CD4-positive, alpha-beta memory T cell (primary cell): ENCODE results near the gene ITSN1. TPM values are rescaled to one million over a fixed set of nuclear protein-coding genes. Genes with fewer than 3 reads are reported as not detected.

Source experiments
- CTCF ChIA-PET: fragments of 350-600 bp; sonication (Branson Sonifier 250); formaldehyde crosslinking; loops from one replicate; lab custom pipeline; 2021; ENCODE audit warnings: inconsistent platforms; ENCODE audit not compliant: partially characterized antibody; lab: Charles Lee
- POLR2A ChIA-PET: fragments of 350-600 bp; sonication (Branson Sonifier 250); formaldehyde crosslinking; loops from one replicate; lab custom pipeline; 2021; ENCODE audit not compliant: partially characterized antibody; lab: Charles Lee
- DNase-seq, 5 donors: peaks; one replicate each; pipeline versions ENCODE4 v3.0.0 to v3.0.0-alpha.2; 2020 to 2022; ENCODE audit warnings: mixed read lengths in 1 of 5
- H3K27ac ChIP-seq: one replicate; pipeline ENCODE4 v1.7.0; 2013; ENCODE audit warnings: low read depth, low read length
- H3K27me3 ChIP-seq: 2 replicates; pipeline ENCODE4 v1.7.0; 2013; ENCODE audit warnings: mild to moderate bottlenecking, low read length, moderate library complexity; ENCODE audit not compliant: insufficient read depth
- H3K36me3 ChIP-seq: 2 replicates; pipeline ENCODE4 v1.7.0; 2013; ENCODE audit warnings: mild to moderate bottlenecking, low read length, moderate library complexity; ENCODE audit not compliant: insufficient read depth
- H3K4me1 ChIP-seq: 2 replicates; pipeline ENCODE4 v1.7.0; 2013; ENCODE audit warnings: mild to moderate bottlenecking, low read length, moderate library complexity; ENCODE audit not compliant: insufficient read depth
- H3K4me3 ChIP-seq, 2 donors: one replicate each; pipeline ENCODE4 v1.7.0; 2013; ENCODE audit warnings: low read length in 2 of 2, mild to moderate bottlenecking in 1 of 2
- H3K9me3 ChIP-seq, 2 donors: one replicate each; pipeline ENCODE4 v1.7.0; 2013; ENCODE audit warnings: low read length in 2 of 2, control low read depth in 1 of 2; ENCODE audit not compliant: control insufficient read depth in 1 of 2
- H3K27ac Mint-ChIP-seq, 7 donors: one replicate each; pipeline ENCODE4 v1.8.0; 2020 to 2021; ENCODE audit warnings: mixed read lengths in 7 of 7, mild to moderate bottlenecking in 6 of 7, inconsistent platforms in 3 of 7, moderate library complexity in 3 of 7
- H3K27me3 Mint-ChIP-seq, 2 donors: one replicate each; pipeline ENCODE4 v1.8.0; 2020 to 2021; ENCODE audit warnings: mixed read lengths in 2 of 2
- H3K36me3 Mint-ChIP-seq, 2 donors: one replicate each; pipeline ENCODE4 v1.8.0; 2020 to 2021; ENCODE audit warnings: mixed read lengths in 2 of 2, inconsistent platforms in 1 of 2, mild to moderate bottlenecking in 1 of 2
- H3K4me1 Mint-ChIP-seq, 4 donors: one replicate each; pipeline ENCODE4 v1.8.0; 2020 to 2021; ENCODE audit warnings: mixed read lengths in 4 of 4, mild to moderate bottlenecking in 1 of 4
- H3K4me3 Mint-ChIP-seq, 8 donors: one replicate each; pipeline ENCODE4 v1.8.0; 2020 to 2021; ENCODE audit warnings: mixed read lengths in 8 of 8, mild to moderate bottlenecking in 7 of 8, moderate library complexity in 6 of 8, inconsistent platforms in 3 of 8
- H3K9me3 Mint-ChIP-seq, 8 donors: one replicate each; pipeline ENCODE4 v1.8.0; 2020 to 2021; ENCODE audit warnings: mixed read lengths in 8 of 8, mild to moderate bottlenecking in 5 of 8, inconsistent platforms in 3 of 8, moderate library complexity in 1 of 8
- intact Hi-C: fragments of 100-400 bp; cut with micrococcal nuclease; formaldehyde crosslinking; loops from one replicate; pipeline ENCODE4 v1.15.1; 2023
- polyA plus RNA-seq, 2 donors: library from polyadenylated mRNA; unstranded; fragments of 300-500 nt; fragmentation: Illumina TruSeq; gene quantifications; one replicate each; pipeline ENCODE4 v1.2.3, GENCODE V29; 2021
- total RNA-seq, 2 experiments: library from RNA; stranded (reverse); gene quantifications; one replicate each; pipeline ENCODE4 v1.2.3, GENCODE V29; 2021

Gene ITSN1
- total and polyA plus RNA-seq, 4 experiments from 2014 or later, result 1.0 to 3.9 (median 3.0) TPM

GRCh38 chr21:33945652-33946270, 303.5 kb downstream of the ITSN1 start:
- Mint-ChIP-seq H3K4me1 (peaks cover 57 to 81% (median 64%) of the 10 kb centered on the region in 4 donors), H3K4me3 (peak overlapping the region in 6 of 8 donors; percentile 2 to 73 (median 33)), H3K27ac (peak overlapping the region; percentile 57 to 99 (median 98)), H3K9me3 (peaks cover 0 to 12% (median 0%) of the 10 kb centered on the region in 8 donors), H3K27me3 (no peaks in the 10 kb centered on the region), H3K36me3 (peaks cover 18 to 34% of the 10 kb centered on the region in 2 donors)
- no peaks in the 10 kb centered on the region for H3K9me3 ChIP-seq
- CTCF ChIA-PET, result interaction anchor here (0.6 to 6.2 kb wide), 7 partner anchors 8 to 402 kb away, joined by 3 to 80 read pairs (median 3); no protein-coding TSS in a partner anchor
- H3K4me3 ChIP-seq, result no peak overlapping the region
- no peaks in the 10 kb centered on the region for H3K36me3 ChIP-seq
- no peak overlapping the region for H3K27ac ChIP-seq
- POLR2A ChIA-PET, result interaction anchor here (0.6 to 18.8 kb wide), 7 partner anchors 9 to 137 kb away, joined by 3 to 938 read pairs (median 3); partner anchors contain the start of genes MRPS6 and SLC5A3
- DNase-seq, result peak in 4 of 5 donors; percentile 26 to 47 (median 40)
- H3K27me3 ChIP-seq, result no peaks in the 10 kb centered on the region
- intact Hi-C loops, result loop anchor here (2.0 kb wide), 1 partner anchor 13 kb away; no protein-coding TSS in a partner anchor
- peaks cover 70% of the 10 kb centered on the region for H3K4me1 ChIP-seq

- Histone ChIP-seq H3K27me3 (no peaks in the 10 kb centered on the region), H3K4me3 (peak overlapping the region; percentile 21 to 36), H3K27ac (peak overlapping the region; percentile 94), H3K36me3 (no peaks in the 10 kb centered on the region), H3K9me3 (no peaks in the 10 kb centered on the region), H3K4me1 (peaks cover 79% of the 10 kb centered on the region)
- intact Hi-C loops, result loop anchor here (1.0 to 2.0 kb wide), 7 partner anchors 11 to 1101 kb away; partner anchors contain the start of genes ATP5PO, MRPS6, RUNX1 and SLC5A3
- H3K27ac Mint-ChIP-seq, result peak overlapping the region; percentile 92 to 99 (median 98)
- H3K4me3 Mint-ChIP-seq, result peak overlapping the region; percentile 49 to 94 (median 85)
- peaks cover 0 to 15% (median 1%) of the 10 kb centered on the region in 8 donors for H3K9me3 Mint-ChIP-seq
- peaks cover 58 to 90% (median 68%) of the 10 kb centered on the region in 4 donors for H3K4me1 Mint-ChIP-seq
- CTCF ChIA-PET, result interaction anchor here (0.7 to 6.2 kb wide), 11 partner anchors 10 to 400 kb away, joined by 3 to 80 read pairs (median 5); no protein-coding TSS in a partner anchor
- no peaks in the 10 kb centered on the region for H3K27me3 Mint-ChIP-seq
- DNase-seq, result peak; percentile 86 to 97 (median 91)
- H3K36me3 Mint-ChIP-seq, result peaks cover 22 to 31% of the 10 kb centered on the region in 2 donors
- POLR2A ChIA-PET, result interaction anchor here (0.6 to 18.8 kb wide), 35 partner anchors 11 to 1167 kb away, joined by 3 to 938 read pairs (median 4); partner anchors contain the start of genes ATP5PO, IFNAR1, MRPS6 and SLC5A3
Measured at GRCh38 chr21:33947451-33948095, 305.3 kb downstream of the ITSN1 start.

GRCh38 chr21:33948096-33948950, 306.0 kb downstream of the ITSN1 start:
- DNase-seq, result peak; percentile 91 to 96 (median 94)
- no peaks in the 10 kb centered on the region for H3K36me3 ChIP-seq
- H3K4me1 ChIP-seq, result peaks cover 87% of the 10 kb centered on the region
- intact Hi-C loops, result loop anchor here (1.0 to 2.0 kb wide), 6 partner anchors 12 to 1100 kb away; partner anchors contain the start of genes ATP5PO, MRPS6, RUNX1 and SLC5A3
- H3K27ac ChIP-seq, result peak overlapping the region; percentile 94
- H3K9me3 ChIP-seq, result no peaks in the 10 kb centered on the region
- peaks cover 0 to 15% (median 1%) of the 10 kb centered on the region in 8 donors for H3K9me3 Mint-ChIP-seq
- no peaks in the 10 kb centered on the region for H3K27me3 Mint-ChIP-seq
- H3K4me3 Mint-ChIP-seq, result peak overlapping the region; percentile 49 to 94 (median 85)
- POLR2A ChIA-PET, result interaction anchor here (0.6 to 18.8 kb wide), 47 partner anchors 10 to 1168 kb away, joined by 3 to 938 read pairs (median 4); partner anchors contain the start of genes ATP5PO, IFNAR1, MRPS6 and SLC5A3
- peaks cover 22 to 35% of the 10 kb centered on the region in 2 donors for H3K36me3 Mint-ChIP-seq
- no peaks in the 10 kb centered on the region for H3K27me3 ChIP-seq
- H3K27ac Mint-ChIP-seq, result peak overlapping the region; percentile 92 to 99 (median 98)
- peak overlapping the region; percentile 21 to 58 for H3K4me3 ChIP-seq
- H3K4me1 Mint-ChIP-seq, result peaks cover 58 to 92% (median 69%) of the 10 kb centered on the region in 4 donors
- CTCF ChIA-PET, result interaction anchor here (0.9 to 6.2 kb wide), 15 partner anchors 9 to 400 kb away, joined by 3 to 80 read pairs (median 5); partner anchors contain the start of genes MRPS6 and SLC5A3

- Mint-ChIP-seq H3K4me1 (peaks cover 58 to 94% (median 69%) of the 10 kb centered on the region in 4 donors), H3K9me3 (peaks cover 0 to 15% (median 1%) of the 10 kb centered on the region in 8 donors), H3K27me3 (no peaks in the 10 kb centered on the region), H3K4me3 (peak overlapping the region; percentile 70 to 94 (median 85)), H3K27ac (peak overlapping the region; percentile 92 to 99 (median 98)), H3K36me3 (peaks cover 22 to 29% of the 10 kb centered on the region in 2 donors)
- POLR2A ChIA-PET, result interaction anchor here (0.6 to 18.8 kb wide), 36 partner anchors 10 to 1328 kb away, joined by 3 to 938 read pairs (median 6); partner anchors contain the start of genes ATP5PO, MRPS6 and SLC5A3
- peak overlapping the region; percentile 94 for H3K27ac ChIP-seq
- DNase-seq, result no peak
- H3K36me3 ChIP-seq, result no peaks in the 10 kb centered on the region
- H3K27me3 ChIP-seq, result no peaks in the 10 kb centered on the region
- CTCF ChIA-PET, result interaction anchor here (0.9 to 6.2 kb wide), 11 partner anchors 9 to 399 kb away, joined by 3 to 80 read pairs (median 7); partner anchors contain the start of genes MRPS6 and SLC5A3
- peaks cover 87% of the 10 kb centered on the region for H3K4me1 ChIP-seq
- H3K4me3 ChIP-seq, result peak overlapping the region in 1 of 2 donors; percentile 58
- intact Hi-C loops, result loop anchor here (1.0 to 2.0 kb wide), 6 partner anchors 13 to 1100 kb away; partner anchors contain the start of genes ATP5PO, MRPS6, RUNX1 and SLC5A3
- H3K9me3 ChIP-seq, result no peaks in the 10 kb centered on the region
Measured at GRCh38 chr21:33948951-33949444, 306.7 kb downstream of the ITSN1 start.

Other genes starting within 250 kb of the ITSN1 start
- gene IFNGR2, start 239.1 kb upstream of the ITSN1 start, total RNA-seq, result 10 to 100 TPM; 20.7 to 22.9 TPM
- 10 to 100 TPM in 1 of 2 donors, 1 to 10 TPM in 1; 8.7 to 24.3 TPM for gene IFNGR2, start 239.1 kb upstream of the ITSN1 start, polyA plus RNA-seq
- 100 to 1,000 TPM; 110 to 112 TPM for gene TMEM50B, start 162.5 kb upstream of the ITSN1 start, total RNA-seq
- 10 to 100 TPM; 49.2 to 66.5 TPM for gene TMEM50B, start 162.5 kb upstream of the ITSN1 start, polyA plus RNA-seq
- 1 to 10 TPM; 1.3 to 1.6 TPM for gene DNAJC28, start 150.8 kb upstream of the ITSN1 start, total RNA-seq
- gene DNAJC28, start 150.8 kb upstream of the ITSN1 start, polyA plus RNA-seq, result under 1 TPM; 0.56 to 0.98 TPM
- 10 to 100 TPM; 75.4 to 85.1 TPM for gene GART, start 100.4 kb upstream of the ITSN1 start, total RNA-seq
- 10 to 100 TPM; 56.1 to 57.7 TPM for gene GART, start 100.4 kb upstream of the ITSN1 start, polyA plus RNA-seq
- gene SON, start 99.5 kb upstream of the ITSN1 start, total RNA-seq, result 100 to 1,000 TPM; 436 to 454 TPM
- 100 to 1,000 TPM; 314 to 639 TPM for gene SON, start 99.5 kb upstream of the ITSN1 start, polyA plus RNA-seq
- gene DONSON, start 53.8 kb upstream of the ITSN1 start, total RNA-seq, result 10 to 100 TPM; 11.0 to 13.7 TPM
- 1 to 10 TPM; 2.2 to 4.0 TPM for gene DONSON, start 53.8 kb upstream of the ITSN1 start, polyA plus RNA-seq
- 10 to 100 TPM; 63.9 to 64.2 TPM for gene CRYZL1, start 760 bp upstream of the ITSN1 start, total RNA-seq
- 10 to 100 TPM; 34.4 to 38.8 TPM for gene CRYZL1, start 760 bp upstream of the ITSN1 start, polyA plus RNA-seq